HUES48 (cell line): Measurements from ENCODE around the gene KRTAP10-1.
"Not testable (repeated sequence)": the region's sequence is repeated elsewhere in the genome, so short reads cannot be mapped to it uniquely, and the experiment has no call there.

Experiments used
- H3K27ac ChIP-seq: one replicate; pipeline ENCODE4 v1.7.0; 2013; ENCODE audit warnings: low read depth, low read length, inconsistent platforms
- H3K27me3 ChIP-seq: 2 replicates; pipeline ENCODE4 v1.6.1; 2013; ENCODE audit warnings: mild to moderate bottlenecking, low read length; ENCODE audit not compliant: control insufficient read depth, insufficient read depth
- H3K36me3 ChIP-seq: 2 replicates; pipeline ENCODE4 v1.6.1; 2013; ENCODE audit warnings: low read length; ENCODE audit not compliant: control insufficient read depth, insufficient read depth
- H3K4me1 ChIP-seq: 2 replicates; pipeline ENCODE4 v1.6.1; 2013; ENCODE audit warnings: mild to moderate bottlenecking, low read length; ENCODE audit not compliant: control insufficient read depth, insufficient read depth
- H3K4me3 ChIP-seq: 2 replicates; pipeline ENCODE4 v1.5.1; 2013; ENCODE audit warnings: mild to moderate bottlenecking, low read depth, low read length
- H3K9ac ChIP-seq: 2 replicates; pipeline ENCODE4 v1.6.1; 2013; ENCODE audit warnings: mild to moderate bottlenecking, low read depth, low read length, moderate library complexity
- H3K9me3 ChIP-seq: 2 replicates; pipeline ENCODE4 v1.6.1; 2013; ENCODE audit warnings: low read length; ENCODE audit not compliant: control insufficient read depth, insufficient read depth

The KRTAP10-1 gene

GRCh38 chr21:44578371-44579055 is 38.5 kb upstream of the KRTAP10-1 start:
- peaks cover 3% of the 10 kb centered on the region; the same call in 1 of the 2 replicates for H3K9me3 ChIP-seq
- H3K4me3 ChIP-seq = no peak overlapping the region
- no peak overlapping the region for H3K9ac ChIP-seq
- no peaks in the 10 kb centered on the region for H3K27me3 ChIP-seq
- H3K27ac ChIP-seq = no peak overlapping the region
- H3K4me1 ChIP-seq = no peaks in the 10 kb centered on the region
- H3K36me3 ChIP-seq = no peaks in the 10 kb centered on the region

GRCh38 chr21:44576025-44576420 is 36.0 kb upstream of the KRTAP10-1 start:
- no peak overlapping the region for H3K4me3 ChIP-seq
- no peaks in the 10 kb centered on the region for H3K4me1 ChIP-seq
- no peaks in the 10 kb centered on the region for H3K36me3 ChIP-seq
- no peak overlapping the region for H3K9ac ChIP-seq
- H3K27ac ChIP-seq = no peak overlapping the region
- peaks cover 3% of the 10 kb centered on the region; the same call in 1 of the 2 replicates for H3K9me3 ChIP-seq
- no peaks in the 10 kb centered on the region for H3K27me3 ChIP-seq

GRCh38 chr21:44575307-44576024 is 35.5 kb upstream of the KRTAP10-1 start:
- H3K4me3 ChIP-seq = no peak overlapping the region

GRCh38 chr21:44574457-44575306 is 34.7 kb upstream of the KRTAP10-1 start:
- Histone ChIP-seq H3K36me3 (no peaks in the 10 kb centered on the region), H3K9ac (no peak overlapping the region), H3K9me3 (peaks cover 3% of the 10 kb centered on the region; the same call in 1 of the 2 replicates), H3K27me3 (no peaks in the 10 kb centered on the region), H3K27ac (no peak overlapping the region), H3K4me1 (no peaks in the 10 kb centered on the region), H3K4me3 (no peak overlapping the region)

More at GRCh38 chr21:44575307-44576024, 35.5 kb upstream of the KRTAP10-1 start:
- Histone ChIP-seq H3K36me3 (no peaks in the 10 kb centered on the region), H3K9me3 (peaks cover 3% of the 10 kb centered on the region; the same call in 1 of the 2 replicates), H3K4me1 (no peaks in the 10 kb centered on the region), H3K9ac (no peak overlapping the region), H3K27me3 (no peaks in the 10 kb centered on the region), H3K27ac (no peak overlapping the region)

GRCh38 chr21:44573630-44574456 is 33.8 kb upstream of the KRTAP10-1 start, which contains the start of gene KRTAP10-4:
Gene KRTAP10-4 (plus strand): TSS chr21:44573729. CDS start chr21:44573759, 30 bp downstream.
- H3K36me3 ChIP-seq, H3K27me3 ChIP-seq, H3K27ac ChIP-seq, H3K4me3 ChIP-seq, H3K4me1 ChIP-seq, H3K9me3 ChIP-seq, H3K9ac ChIP-seq: not testable (repeated sequence)

GRCh38 chr21:44572959-44573583 is 33.1 kb upstream of the KRTAP10-1 start:
- Histone ChIP-seq H3K9ac (no peak overlapping the region), H3K36me3 (no peaks in the 10 kb centered on the region), H3K4me3 (no peak overlapping the region), H3K9me3 (peaks cover 3% of the 10 kb centered on the region; the same call in 1 of the 2 replicates), H3K4me1 (no peaks in the 10 kb centered on the region), H3K27ac (no peak overlapping the region), H3K27me3 (no peaks in the 10 kb centered on the region)

- H3K4me3 ChIP-seq = no peak overlapping the region
- no peaks in the 10 kb centered on the region for H3K27me3 ChIP-seq
- H3K9ac ChIP-seq = no peak overlapping the region
- no peak overlapping the region for H3K27ac ChIP-seq
- H3K4me1 ChIP-seq = no peaks in the 10 kb centered on the region
- no peaks in the 10 kb centered on the region for H3K36me3 ChIP-seq
- H3K9me3 ChIP-seq = no peaks in the 10 kb centered on the region
Measured at GRCh38 chr21:44571844-44572782, 32.1 kb upstream of the KRTAP10-1 start.

- no peaks in the 10 kb centered on the region for H3K27me3 ChIP-seq
- H3K4me1 ChIP-seq = no peaks in the 10 kb centered on the region
- no peaks in the 10 kb centered on the region for H3K9me3 ChIP-seq
- no peak overlapping the region for H3K4me3 ChIP-seq
- H3K9ac ChIP-seq = no peak overlapping the region
- H3K27ac ChIP-seq = no peak overlapping the region
- H3K36me3 ChIP-seq = no peaks in the 10 kb centered on the region
Measured at GRCh38 chr21:44571296-44571695, 31.3 kb upstream of the KRTAP10-1 start.

- no peak overlapping the region for H3K4me3 ChIP-seq
- no peak overlapping the region for H3K9ac ChIP-seq
- H3K4me1 ChIP-seq = no peaks in the 10 kb centered on the region
- no peaks in the 10 kb centered on the region for H3K36me3 ChIP-seq
- no peak overlapping the region for H3K27ac ChIP-seq
- H3K9me3 ChIP-seq = no peaks in the 10 kb centered on the region
- no peaks in the 10 kb centered on the region for H3K27me3 ChIP-seq
Measured at GRCh38 chr21:44569861-44570517, 30.0 kb upstream of the KRTAP10-1 start.
